ENCODE measurements around the gene NAA16.

NAA16 gene

DNA sequence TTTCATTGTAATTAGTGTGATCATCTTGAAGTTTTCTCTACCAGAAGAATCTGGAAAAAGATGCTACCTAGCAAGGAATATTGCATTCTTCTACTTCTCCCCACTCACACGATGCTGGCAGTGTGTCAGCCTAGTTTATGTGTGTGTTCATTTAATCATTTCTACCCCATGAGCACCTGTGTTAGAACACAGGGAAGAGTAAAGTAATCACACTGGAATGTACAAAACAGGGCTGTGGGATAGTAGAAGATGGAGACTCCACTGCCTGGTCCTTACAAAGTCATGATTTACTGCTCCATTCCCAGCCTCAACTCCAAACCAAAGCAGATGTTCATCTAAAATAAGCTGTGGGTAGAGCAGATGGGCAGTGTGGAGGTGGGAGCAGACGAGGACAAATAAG, 98.5 kb downstream of the NAA16 start:
- in situ Hi-C loops (cut with HindIII; ENCODE audit: low sequenced_read_pairs) = no loop called here
- TF ChIP-seq, protein P1, sequence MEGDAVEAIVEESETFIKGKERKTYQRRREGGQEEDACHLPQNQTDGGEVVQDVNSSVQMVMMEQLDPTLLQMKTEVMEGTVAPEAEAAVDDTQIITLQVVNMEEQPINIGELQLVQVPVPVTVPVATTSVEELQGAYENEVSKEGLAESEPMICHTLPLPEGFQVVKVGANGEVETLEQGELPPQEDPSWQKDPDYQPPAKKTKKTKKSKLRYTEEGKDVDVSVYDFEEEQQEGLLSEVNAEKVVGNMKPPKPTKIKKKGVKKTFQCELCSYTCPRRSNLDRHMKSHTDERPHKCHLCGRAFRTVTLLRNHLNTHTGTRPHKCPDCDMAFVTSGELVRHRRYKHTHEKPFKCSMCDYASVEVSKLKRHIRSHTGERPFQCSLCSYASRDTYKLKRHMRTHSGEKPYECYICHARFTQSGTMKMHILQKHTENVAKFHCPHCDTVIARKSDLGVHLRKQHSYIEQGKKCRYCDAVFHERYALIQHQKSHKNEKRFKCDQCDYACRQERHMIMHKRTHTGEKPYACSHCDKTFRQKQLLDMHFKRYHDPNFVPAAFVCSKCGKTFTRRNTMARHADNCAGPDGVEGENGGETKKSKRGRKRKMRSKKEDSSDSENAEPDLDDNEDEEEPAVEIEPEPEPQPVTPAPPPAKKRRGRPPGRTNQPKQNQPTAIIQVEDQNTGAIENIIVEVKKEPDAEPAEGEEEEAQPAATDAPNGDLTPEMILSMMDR (IDR thresholded peaks at IDR 0.05; ENCODE audit: low read depth, low read length, missing control alignments) = no peak
- no peak for DNase-seq (ENCODE audit: low read depth)

GRCh38 chr13:41411060-41411459, 100.0 kb downstream of the NAA16 start:
- TF ChIP-seq, protein P1 (IDR thresholded peaks at IDR 0.05; ENCODE audit: low read depth, low read length, missing control alignments) = no peak
- in situ Hi-C loops (cut with HindIII; ENCODE audit: low sequenced_read_pairs) = no loop called here

More for the DNA sequence above, 98.5 kb downstream of the NAA16 start:
- H3K4me3 ChIP-seq (ENCODE audit: low read depth, low read length) = no peak overlapping the region

DNA sequence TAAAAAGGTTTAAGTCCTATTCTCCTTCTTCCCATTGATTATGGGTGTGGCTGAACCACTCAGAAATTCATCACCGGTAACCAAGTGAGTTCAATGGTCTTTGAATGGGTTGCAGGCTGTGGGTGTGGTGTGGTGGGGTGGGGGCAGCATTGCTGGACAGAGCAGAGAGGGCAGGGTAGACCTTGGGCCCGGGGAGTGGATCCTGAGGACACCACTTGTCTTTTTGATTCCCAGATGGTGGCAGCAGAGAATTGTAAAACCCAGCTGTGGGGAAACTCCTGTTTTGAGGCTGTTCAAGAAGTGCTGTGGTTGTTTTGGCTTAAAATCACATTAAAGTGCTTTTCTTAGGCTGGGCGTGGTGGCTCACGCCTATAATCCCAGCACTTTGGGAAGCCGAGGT, 100.5 kb downstream of the NAA16 start:
- no peak overlapping the region for H3K4me3 ChIP-seq (ENCODE audit: low read depth, low read length)
- in situ Hi-C loops (cut with HindIII; ENCODE audit: low sequenced_read_pairs) = no loop called here
- peak; percentile 61 for DNase-seq (ENCODE audit: low read depth)
- TF ChIP-seq, protein P1 (IDR thresholded peaks at IDR 0.05; ENCODE audit: low read depth, low read length, missing control alignments) = peak; percentile 52

More at GRCh38 chr13:41411060-41411459, 100.0 kb downstream of the NAA16 start:
- no peak for DNase-seq (ENCODE audit: low read depth)
- no peak overlapping the region for H3K4me3 ChIP-seq (ENCODE audit: low read depth, low read length)

GRCh38 chr13:41413872-41414271, 102.8 kb downstream of the NAA16 start:
- DNase-seq (ENCODE audit: low read depth) = no peak
- no peak overlapping the region for H3K4me3 ChIP-seq (ENCODE audit: low read depth, low read length)
- TF ChIP-seq, protein P1 (IDR thresholded peaks at IDR 0.05; ENCODE audit: low read depth, low read length, missing control alignments) = no peak
- in situ Hi-C loops (cut with HindIII; ENCODE audit: low sequenced_read_pairs) = no loop called here

DNA sequence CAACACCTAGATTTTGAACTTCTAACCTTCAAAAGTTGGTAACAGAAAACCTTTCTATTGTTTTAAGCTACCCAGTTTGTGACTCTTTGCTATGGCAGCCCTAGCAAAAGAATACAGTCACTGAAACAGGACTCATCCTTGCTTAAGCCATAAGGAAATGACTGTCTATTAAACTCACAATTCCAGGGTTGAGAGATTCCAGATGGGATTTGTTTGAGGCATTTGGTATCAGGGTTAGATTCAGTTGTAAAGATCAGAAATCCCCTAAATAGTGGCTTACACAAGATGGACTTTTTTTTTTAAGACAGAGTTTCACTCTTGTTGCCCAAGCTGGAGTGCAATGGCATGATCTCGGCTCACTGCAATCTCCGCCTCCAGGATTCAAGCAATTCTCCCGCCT, 105.2 kb downstream of the NAA16 start:
- TF ChIP-seq, protein P1 (IDR thresholded peaks at IDR 0.05; ENCODE audit: low read depth, low read length, missing control alignments) = no peak
- no peak overlapping the region for H3K4me3 ChIP-seq (ENCODE audit: low read depth, low read length)
- in situ Hi-C loops (cut with HindIII; ENCODE audit: low sequenced_read_pairs) = no loop called here
- DNase-seq (ENCODE audit: low read depth) = no peak

- TF ChIP-seq, protein P1 (IDR thresholded peaks at IDR 0.05; ENCODE audit: low read depth, low read length, missing control alignments) = no peak
- peak; percentile 89 for DNase-seq (ENCODE audit: low read depth)
- in situ Hi-C loops (cut with HindIII; ENCODE audit: low sequenced_read_pairs) = no loop called here
- no peak overlapping the region for H3K4me3 ChIP-seq (ENCODE audit: low read depth, low read length)
Measured at GRCh38 chr13:41418027-41418426, 107.0 kb downstream of the NAA16 start.

GRCh38 chr13:41418731-41419130, 107.7 kb downstream of the NAA16 start:
- in situ Hi-C loops (cut with HindIII; ENCODE audit: low sequenced_read_pairs) = no loop called here
- DNase-seq (ENCODE audit: low read depth) = no peak

More at GRCh38 chr13:41418731-41419130, 107.7 kb downstream of the NAA16 start:
- H3K4me3 ChIP-seq (ENCODE audit: low read depth, low read length) = no peak overlapping the region
- TF ChIP-seq, protein P1 (IDR thresholded peaks at IDR 0.05; ENCODE audit: low read depth, low read length, missing control alignments) = no peak

Data from astrocyte of the cerebellum (primary cell).